Epidermal melanocyte (primary cell): ENCODE data around the gene RSPO4.
"Not testable (repeated sequence)": the region's sequence is repeated elsewhere in the genome, so short reads cannot be mapped to it uniquely, and the experiment has no call there.

Experiments used
- DNase-seq: peaks from one replicate; pipeline ENCODE4 v3.0.0; 2011; ENCODE audit warnings: low spot score; ENCODE audit not compliant: insufficient read length

RSPO4 gene

DNA sequence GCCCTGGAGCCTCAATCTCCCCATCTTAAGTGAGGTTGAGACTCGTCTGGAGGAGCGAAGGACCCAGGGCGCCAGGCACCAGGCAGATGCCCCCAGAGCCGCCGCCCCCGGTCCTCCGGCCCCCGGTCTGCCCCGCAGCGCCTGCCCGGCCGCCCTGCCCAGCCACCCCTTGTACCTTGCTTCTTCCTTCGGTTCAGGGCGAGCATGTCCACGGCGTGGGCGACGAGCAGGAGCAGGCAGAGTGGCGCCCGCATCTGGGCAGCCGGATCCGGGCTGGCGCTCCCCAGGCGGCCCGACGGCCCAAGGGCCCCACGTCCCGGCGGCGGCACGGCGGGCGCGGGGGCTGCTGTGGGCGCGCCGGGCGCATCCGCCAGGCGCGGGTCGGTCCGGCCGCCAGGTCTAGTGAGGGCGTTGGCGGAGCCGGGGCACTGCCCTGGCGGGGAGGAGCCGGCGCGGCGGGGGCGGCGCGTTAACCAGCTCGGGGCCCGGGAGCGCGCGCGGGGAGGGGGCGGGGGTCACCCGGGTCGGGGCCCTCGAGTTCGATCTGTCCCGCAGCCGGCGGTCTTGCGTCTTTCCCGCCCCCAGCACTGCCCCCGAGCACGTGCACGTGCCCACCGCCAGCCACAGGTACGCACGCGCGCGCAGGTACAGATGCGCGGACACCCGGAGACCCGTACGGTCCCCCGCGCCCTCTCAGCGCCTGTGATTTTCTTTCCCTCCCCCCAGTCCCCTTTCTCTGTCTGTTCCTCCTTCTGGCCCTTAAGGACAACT lies at the start of gene RSPO4:
RSPO4 (minus strand) TSS at position 401 of the 771 bp plus-strand sequence; CDS start at position 254, 147 bp downstream.
- no peak for DNase-seq

DNA sequence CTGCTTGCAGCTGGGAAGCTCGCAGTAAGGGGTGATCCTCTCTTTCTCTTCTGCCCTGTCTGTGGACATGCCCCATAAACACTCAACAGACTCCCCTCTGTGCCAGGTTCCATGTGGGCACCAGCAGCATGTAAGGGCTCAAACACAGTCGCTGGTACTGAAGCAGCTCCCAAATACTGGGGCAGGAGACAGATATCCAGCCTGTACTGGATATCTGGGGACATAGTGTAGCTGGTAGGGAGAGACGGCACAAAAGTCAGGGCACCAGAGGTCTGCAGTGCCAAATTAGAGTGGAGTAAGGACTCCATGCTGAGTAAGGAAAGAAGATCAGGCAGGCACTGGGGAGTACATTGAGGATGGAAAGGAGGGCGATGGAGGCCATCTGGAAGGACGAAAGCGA lies 48.3 kb upstream of the RSPO4 start:
- no peak for DNase-seq

- DNase-seq: no peak
Measured at GRCh38 chr20:1045860-1046418, 43.8 kb upstream of the RSPO4 start.

- no peak for DNase-seq
Measured at GRCh38 chr20:1041845-1042390, 39.8 kb upstream of the RSPO4 start.

GRCh38 chr20:1038205-1038604 lies 36.1 kb upstream of the RSPO4 start:
- no peak for DNase-seq

DNA sequence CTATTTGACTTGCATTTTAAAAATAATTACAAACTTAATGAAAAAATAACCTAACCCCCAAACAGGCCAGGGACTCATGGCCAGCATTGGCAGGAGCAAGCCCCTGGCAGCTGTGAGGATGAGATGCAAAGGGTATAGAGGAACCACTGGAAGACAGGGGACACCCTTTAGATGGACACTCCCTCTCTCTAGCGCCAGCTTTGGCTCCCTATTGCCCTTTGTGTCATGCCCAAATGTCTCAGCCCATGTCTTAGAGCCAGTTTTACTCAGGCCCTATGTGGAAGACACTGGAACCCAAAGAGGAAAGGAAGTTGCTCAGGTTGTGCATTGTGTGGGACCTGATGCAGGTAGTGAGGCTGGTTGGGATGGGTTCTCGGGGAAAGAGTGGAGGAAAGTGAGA lies 34.9 kb upstream of the RSPO4 start:
- DNase-seq: no peak

GRCh38 chr20:1035466-1035865 lies 33.4 kb upstream of the RSPO4 start:
- DNase-seq: no peak

GRCh38 chr20:1034415-1034789 lies 32.3 kb upstream of the RSPO4 start:
- no peak for DNase-seq

DNA sequence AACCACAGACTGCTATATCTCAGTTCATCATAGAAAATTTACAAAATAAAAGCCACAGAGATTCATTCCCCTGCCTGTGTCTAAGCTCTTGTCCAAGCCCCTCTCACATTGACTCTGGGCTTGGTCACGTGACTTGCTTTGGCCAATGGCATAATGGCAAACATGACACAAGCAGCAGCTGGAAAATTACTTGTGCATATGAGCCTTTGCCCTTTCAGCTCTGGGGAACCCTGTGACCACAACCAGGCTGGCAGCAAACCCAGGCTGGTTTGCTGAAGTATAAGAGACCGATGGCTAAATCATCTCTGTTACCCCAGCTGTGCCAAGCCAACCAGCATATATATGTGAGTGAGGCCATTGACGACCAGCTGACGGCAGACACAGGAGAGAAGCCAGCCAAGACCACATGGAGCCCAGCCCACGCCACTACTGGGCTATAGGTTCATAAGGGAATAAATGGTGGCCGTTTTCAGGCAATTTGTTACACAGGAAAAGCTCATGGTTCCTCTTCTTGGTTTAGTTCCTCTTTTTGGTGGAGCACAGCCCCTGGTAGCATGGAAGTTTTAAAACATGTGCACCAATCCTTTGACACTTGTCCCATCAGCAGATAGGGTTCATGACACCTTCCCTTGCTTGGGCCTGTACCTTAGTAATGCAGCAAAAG lies 31.8 kb upstream of the RSPO4 start:
- DNase-seq: no peak

DNA sequence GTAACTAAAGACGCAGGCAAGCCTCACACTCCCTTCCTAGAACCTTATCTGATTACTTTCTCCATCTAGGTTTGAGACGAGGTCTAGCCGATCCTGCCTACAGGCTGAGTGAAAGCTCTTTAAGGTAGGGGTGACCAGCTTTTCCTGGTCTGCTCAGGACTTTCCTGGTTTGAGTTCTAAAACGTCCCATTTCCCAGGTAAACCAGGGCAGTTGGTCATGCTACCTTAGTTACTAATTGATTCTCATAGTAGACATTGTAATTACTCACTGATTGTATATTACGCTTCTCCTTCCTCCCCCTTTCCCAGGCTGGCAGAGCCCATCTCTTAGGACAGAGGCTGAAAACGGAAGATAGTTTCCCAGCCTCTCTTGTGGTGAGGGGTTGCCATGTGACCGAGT lies 27.9 kb upstream of the RSPO4 start:
- DNase-seq: no peak

- DNase-seq: not testable (repeated sequence)
Measured at GRCh38 chr20:1026214-1026613, 24.1 kb upstream of the RSPO4 start.

DNA sequence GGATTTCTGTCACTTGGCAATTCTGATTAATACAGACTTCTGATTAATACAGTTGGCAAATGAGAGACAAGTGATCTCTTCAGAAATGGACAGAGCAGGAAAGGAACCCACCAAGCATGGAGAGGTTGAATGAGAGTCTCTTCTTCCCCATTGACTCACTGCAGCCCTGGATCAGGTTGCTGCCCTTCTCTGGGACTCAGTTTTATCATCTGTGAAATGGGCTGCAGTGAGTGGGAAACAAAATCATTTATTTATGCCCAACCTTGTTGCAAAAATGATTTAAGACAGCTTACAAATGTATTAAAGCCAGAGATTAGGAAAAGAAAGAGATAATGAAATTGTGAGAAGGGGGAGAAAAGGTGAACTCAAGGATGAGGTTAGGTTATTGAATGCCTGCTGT lies 20.8 kb upstream of the RSPO4 start:
- no peak for DNase-seq

DNA sequence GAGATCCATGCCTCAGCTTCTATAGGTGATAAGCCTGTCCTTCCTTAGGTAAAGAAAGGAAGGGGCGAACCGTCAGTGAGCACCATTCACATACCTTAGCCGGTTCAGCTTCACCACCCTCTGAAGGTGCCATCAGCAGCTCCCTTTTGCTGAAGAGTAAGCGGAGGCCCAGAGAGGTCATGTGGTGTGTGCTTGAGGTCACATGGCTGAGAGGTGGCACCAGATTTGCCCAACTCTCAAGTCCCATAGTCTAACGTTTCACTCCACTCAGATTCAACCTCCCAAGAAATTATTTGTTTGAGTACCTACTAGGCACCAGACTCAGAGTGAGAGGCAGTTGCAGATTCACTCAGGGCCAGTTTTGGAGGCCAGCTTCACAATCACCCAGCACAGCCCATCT lies 18.5 kb upstream of the RSPO4 start:
- DNase-seq: no peak

DNA sequence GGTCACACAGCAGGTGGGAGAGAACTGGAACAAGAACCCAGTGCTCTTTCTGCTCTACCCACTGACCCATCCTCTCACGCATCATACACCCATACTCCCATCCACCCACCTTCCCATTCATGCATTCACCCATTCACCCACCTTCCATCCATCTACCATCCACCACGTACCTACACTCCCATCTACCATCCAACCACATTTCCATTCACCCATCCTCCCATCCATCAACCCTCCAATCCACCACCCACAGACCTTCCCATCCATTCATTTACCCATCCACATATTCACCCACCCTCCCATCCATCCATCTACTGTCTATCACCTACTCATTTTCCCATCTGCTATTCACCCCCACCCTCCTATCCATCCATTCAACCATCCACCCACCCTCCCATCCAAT lies 17.2 kb upstream of the RSPO4 start:
- no peak for DNase-seq

GRCh38 chr20:1017677-1018076 lies 15.6 kb upstream of the RSPO4 start:
- DNase-seq: no peak

GRCh38 chr20:1015181-1015580 lies 13.1 kb upstream of the RSPO4 start:
- no peak for DNase-seq

DNA sequence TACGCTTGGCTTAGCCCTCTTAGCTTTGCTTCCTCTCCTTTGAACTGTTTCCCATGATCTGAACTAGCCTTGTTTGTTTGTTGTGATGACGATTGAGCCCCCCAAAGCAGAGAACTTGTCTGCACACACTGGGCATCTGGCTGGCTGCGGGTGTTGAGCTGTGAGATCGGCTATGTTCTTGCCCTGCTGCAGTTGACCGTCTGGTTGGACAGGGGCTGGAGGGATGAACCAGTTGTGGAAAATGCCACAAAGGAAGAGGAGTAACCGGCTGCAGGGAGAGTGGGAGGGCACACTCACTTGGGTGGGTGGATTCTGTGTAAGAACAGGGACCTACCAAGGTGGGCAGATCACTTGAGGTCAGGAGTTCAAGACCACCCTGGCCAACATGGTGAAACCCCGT lies 12.4 kb upstream of the RSPO4 start:
- DNase-seq: no peak

GRCh38 chr20:1013566-1014340 lies 11.6 kb upstream of the RSPO4 start:
- no peak for DNase-seq

DNA sequence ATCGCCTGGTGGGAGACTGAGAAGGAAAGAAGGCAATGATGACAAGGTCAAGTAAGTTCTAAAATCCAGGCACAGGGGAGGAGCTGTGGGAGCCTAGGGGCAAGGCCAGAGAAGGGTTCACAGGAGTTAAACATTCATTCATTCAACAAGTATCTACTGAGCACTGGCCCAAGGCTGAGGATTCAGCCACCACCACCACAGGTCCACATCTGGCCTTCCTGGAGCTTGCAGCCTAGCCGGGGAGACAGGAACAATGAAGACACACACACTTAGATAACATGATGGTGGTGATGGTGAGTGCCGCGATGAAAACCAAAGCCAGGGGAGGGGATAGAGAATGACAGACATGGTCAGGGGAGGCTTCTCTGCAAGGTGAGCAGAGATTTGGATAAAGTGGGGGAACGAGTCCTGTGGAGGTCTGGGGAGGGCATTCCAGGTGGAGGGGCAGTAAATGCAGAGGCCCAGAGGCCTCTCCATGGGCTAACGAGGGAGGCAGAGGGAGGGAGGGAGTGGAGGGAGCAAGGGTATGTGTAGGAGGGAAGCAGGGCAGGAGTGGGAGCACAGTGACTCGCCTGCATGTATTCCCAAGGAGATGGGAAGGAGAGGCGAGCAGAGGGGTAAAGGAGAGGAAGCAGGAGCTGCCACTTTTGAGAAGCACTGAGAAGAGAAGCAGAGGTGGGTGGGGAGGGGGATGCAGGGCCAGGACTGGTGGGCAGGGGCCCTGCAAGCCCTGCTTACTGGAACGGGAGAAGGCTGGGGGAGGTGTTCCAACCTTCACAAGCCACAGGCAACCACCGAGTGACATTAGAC lies 10.5 kb upstream of the RSPO4 start:
- no peak for DNase-seq

GRCh38 chr20:1010659-1011058 lies 8.5 kb upstream of the RSPO4 start:
- no peak for DNase-seq

DNA sequence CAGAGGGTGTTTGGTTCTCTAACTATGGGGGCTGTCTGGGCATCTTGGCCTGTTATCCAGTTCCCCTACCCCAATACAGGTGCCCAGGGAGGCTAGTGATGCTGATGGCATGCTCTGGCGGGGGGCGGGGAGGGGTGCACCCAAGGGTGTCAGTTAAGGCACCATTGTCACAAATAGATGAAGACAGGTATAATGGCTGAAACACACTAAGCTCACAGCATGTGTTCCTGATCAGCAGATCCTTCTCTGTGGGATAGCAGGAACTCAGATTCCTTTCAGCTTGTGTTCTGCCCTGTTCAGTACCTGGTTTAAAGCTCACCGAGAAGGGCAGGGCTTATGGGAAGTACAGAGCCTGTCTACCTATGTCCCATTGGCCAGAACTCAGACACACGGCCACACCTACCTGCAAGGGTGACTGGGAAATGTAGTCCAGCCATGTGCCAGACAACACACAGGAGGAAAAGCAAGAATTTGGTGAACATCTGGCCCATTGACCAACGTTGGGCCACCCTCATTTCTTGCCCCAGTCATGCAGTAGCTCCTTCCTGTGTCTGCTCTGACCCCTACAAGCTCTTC lies 3.4 kb upstream of the RSPO4 start:
- DNase-seq: no peak
